ENCODE measurements around the gene CPM.

- TF ChIP-seq CTCF (IDR thresholded peaks at IDR 0.05; ENCODE audit: insufficient read depth, low read length) (no peak), POLR2AphosphoS5 (IDR thresholded peaks at IDR 0.05; ENCODE audit: low read depth) (no peak)
Measured at GRCh38 chr12:68837215-68837614, 95.8 kb downstream of the CPM start.

Measured in HL-60 (cell line).